GM18867 (cell line): ENCODE measurements around the gene DCD.
A peak's percentile ranks its signal among the peaks of the same experiment; 100 is the strongest.

ENCODE experiments used
- ATAC-seq: cut with Tn5 transposase; IDR thresholded peaks from one replicate; pipeline ENCODE4 v1.9.1; 2021; ENCODE audit warnings: mild to moderate bottlenecking, moderate library complexity; ENCODE audit not compliant: unreplicated experiment

DCD gene, protein sequence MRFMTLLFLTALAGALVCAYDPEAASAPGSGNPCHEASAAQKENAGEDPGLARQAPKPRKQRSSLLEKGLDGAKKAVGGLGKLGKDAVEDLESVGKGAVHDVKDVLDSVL

GRCh38 chr12:54648265-54648664, at the start of gene DCD:
DCD (minus strand) TSS chr12:54648365; CDS start chr12:54648303, 62 bp downstream.
- no peak for ATAC-seq

GRCh38 chr12:54697851-54698250, 49.7 kb upstream of the DCD start:
- no peak for ATAC-seq

DNA sequence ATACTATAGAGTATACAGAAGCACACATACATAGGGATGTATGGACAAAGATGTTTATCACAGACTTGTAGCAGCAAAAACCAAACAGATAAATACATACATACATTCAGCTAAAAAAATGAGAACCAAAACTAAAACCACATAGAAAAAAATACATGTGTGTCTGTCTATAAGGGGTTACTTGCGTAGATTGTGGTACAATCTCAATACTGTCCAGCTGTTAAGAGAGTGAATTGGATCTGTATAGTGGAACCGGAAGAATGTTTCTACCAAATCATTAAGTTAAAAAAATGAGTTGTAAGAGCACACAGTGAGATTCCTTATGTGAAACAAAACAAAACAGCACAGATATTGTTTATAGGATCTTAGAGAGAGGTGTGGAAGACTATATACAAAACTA, 44.2 kb upstream of the DCD start:
- ATAC-seq: no peak

DNA sequence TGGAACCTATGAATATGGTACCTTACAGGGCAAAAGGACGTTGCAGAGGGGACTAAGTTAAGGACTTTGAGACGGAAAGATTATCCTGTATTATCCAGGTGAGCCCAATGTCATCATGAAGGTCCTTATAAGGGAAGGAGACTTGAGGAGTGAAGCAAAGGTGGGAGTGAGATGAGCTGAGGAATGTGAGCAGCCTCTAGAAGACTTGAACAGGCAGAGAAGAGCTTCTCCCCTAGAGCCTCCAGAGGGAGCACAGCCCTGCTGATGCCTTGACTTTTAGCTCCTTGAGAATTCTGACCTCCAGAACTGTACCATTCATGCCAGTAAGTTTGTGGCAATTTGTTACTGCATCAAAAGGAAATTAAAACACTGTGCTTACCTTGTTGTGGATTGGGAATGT, 41.8 kb upstream of the DCD start:
- ATAC-seq: no peak

DNA sequence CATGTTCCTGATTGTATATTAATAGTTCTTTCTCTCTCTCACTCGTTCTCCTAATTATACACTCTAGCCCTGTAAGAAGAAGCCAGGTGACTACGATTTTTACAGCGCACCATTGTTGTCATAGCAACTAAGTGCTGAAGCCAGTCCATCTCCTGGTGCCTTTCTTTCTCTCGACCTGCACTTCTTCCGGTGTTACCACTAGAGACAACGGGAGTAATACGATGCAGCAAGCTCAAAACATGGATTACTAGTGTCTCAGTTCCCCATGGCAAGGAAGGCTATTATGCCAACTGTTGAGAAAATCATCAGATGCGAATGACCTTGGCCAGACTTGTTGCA, 40.8 kb upstream of the DCD start:
- ATAC-seq: no peak

GRCh38 chr12:54688309-54689033, 40.3 kb upstream of the DCD start:
- ATAC-seq: no peak

GRCh38 chr12:54684636-54685630, 36.8 kb upstream of the DCD start:
- ATAC-seq: no peak

DNA sequence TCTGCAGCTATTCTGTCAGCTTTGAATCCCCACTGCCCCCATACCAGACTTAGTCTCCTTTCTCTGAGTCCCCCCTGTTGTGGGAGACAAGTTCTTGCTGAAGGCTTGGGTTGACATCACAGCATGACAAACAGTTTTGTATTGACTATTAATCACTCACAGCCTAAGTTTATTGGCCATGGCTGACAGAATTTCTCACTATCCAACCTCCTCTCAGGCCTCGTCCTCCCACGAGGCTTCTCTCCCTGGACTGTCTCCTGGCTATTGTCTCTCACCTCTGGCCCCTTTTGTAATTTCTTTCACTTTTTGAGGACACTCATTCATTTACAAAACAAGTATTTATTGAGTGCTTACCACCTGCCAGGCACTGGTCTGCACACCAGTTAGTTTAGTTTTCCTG, 35.2 kb upstream of the DCD start:
- no peak for ATAC-seq

DNA sequence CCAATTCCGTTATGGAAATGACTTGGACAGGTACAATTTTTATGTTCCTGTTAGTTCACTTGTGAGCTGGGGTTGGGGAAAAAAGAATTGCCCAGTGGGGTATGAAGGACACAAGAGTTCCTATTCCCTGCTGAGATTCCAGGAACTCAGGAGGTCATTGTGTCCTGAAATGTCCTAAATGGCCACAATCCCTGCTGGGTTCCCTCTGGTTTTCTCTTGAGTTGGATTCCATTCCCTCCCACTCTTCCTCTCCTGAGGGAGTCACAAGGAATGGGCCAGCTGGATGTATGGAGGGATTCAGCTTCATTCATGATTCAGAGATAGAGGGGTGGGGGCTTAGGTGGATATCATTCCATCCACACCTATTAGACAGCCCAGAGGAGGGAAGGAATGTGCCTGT, 34.5 kb upstream of the DCD start:
- no peak for ATAC-seq

GRCh38 chr12:54680374-54680773, 32.2 kb upstream of the DCD start:
- ATAC-seq: peak; percentile 81

DNA sequence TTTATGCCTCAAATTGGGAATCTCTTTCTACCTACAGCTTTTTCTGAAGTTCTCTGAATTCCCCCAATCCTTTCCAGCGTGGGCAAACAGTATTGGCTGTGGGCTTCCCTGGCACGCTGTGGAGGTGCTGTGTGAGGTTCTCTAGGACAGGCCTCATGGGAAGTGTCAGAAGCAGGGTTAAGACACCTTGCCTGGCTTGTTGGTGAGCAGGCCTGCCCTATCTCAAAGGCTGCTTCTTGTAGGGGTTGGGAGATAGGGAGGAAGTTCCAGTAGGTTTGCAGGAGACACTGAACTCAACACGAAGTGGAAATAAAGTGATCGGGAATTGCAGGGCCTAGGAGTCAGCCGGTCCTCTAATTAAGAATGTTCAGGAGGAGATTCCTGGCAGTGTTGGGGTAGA, 30.0 kb upstream of the DCD start:
- ATAC-seq: no peak

DNA sequence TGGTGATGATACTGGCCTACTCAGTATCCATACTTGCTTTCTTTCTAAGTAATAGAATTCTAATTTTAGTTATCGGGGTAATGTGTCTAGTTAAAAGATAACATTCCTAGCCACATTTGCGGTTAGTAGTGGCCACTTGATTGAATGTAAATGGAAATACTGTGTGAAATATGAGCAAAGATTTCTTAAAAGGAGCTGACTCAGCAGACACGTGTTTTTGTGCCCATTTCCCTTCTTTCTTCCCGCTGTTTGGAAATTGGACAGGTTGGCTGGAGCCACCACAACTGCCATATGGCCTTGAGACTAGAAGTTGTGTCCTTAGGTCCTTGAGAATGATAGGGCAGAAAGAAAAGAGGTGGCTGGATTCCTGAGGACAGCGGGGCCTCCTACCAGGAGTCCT, 19.8 kb upstream of the DCD start:
- ATAC-seq: no peak

DNA sequence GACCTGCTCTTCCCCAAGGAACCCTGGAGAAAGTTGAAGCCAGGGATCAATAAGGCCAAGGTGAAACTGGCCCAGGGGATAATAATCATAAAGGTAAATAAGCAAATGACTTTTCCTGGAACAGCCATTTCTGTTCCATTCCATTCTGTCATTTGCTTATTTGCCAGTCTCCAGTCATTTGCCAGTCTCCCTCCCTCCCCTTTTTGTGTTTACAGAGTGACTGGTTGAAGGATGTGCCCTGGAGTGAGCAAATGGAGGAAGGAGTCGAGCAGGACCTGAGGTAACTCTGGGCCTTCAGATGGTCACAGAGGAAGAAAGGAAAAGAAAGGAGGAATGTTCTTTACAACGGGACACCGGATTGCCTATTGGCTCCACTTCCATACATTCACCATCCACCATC, 17.8 kb upstream of the DCD start:
- no peak for ATAC-seq

DNA sequence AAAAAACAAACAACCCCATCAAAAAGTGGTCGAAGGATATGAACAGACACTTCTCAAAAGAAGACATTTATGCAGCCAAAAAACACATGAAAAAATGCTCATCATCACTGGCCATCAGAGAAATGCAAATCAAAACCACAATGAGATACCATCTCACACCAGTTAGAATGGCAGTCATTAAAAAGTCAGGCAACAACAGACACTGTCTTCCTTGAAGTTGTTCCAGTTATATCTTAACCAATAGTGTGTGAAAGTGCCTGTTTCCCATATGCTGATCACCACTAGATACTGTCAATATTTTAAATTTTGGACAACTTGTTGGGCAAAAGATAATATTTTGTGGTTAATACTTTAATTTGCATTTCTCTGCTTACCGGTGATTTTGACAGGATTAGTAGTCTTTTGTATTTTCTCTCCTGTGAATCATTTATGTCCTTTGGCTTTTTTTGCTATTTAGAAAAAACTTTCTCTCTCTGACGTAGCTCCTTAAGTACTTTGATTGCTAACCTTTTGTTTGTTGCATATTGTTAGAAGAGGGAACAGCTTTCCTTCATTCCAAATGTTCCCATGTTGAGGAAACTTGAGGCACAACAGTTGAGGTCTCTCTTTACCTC, 17.0 kb upstream of the DCD start:
- ATAC-seq: peak; percentile 47

DNA sequence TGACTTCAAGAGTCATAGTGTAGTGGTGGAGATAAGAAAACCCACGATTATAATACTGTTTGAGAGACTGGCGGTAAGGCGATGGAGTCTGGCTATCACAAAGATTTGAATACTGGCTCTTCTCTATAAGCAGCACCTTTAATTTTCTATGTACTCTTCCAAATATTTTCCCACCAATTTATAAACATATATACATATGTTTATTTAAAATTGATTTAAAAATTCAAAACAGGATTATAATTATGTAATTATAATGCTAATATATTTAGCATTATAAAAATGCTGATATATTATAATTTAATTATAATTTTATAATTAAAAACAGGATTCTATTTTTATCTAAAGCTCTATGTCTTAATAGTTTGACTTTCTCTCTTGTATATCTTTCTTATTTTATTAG, 15.4 kb upstream of the DCD start:
- no peak for ATAC-seq

DNA sequence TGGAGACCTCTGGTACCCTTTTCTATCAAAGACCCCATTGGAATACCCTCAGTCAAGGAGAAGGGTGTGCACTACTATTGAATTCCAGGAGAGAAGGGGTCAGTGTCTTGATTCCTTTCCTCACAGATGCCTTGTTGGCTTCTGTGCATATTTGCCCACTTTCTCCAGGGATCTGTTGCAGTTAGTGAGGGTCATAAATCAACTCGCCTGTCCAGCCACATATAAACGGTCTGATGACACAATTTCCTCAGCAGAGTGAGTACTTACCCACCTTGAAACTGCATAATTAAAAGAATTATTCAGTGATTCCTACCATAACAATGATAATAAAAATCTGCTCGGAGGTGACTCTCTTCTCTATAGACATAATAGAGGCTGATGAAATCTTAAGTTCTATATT, 13.9 kb upstream of the DCD start:
- no peak for ATAC-seq

DNA sequence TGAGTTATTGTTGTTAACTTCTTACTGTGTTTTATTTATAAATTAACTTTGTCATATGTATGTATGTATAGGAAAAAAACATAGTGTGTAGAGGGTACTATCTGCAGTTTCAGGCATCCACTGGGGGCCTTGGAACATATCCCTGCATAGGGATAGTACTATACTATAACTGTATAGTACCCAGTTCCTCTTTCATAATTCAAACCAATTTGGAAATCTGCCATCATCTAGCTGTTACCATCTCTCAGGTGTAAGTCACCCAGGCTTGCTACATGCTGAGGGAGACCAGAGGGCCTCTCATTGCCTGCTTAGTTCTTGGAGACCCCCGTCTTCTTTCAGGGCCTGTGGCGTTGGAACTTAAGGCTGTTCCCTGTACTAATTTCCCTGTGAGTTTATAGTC, 12.9 kb upstream of the DCD start:
- no peak for ATAC-seq

- no peak for ATAC-seq
These were observed 12.3 kb upstream of the DCD start for GRCh38 chr12:54660320-54660962.

GRCh38 chr12:54658306-54659264, 10.4 kb upstream of the DCD start:
- peak; percentile 82 for ATAC-seq

DNA sequence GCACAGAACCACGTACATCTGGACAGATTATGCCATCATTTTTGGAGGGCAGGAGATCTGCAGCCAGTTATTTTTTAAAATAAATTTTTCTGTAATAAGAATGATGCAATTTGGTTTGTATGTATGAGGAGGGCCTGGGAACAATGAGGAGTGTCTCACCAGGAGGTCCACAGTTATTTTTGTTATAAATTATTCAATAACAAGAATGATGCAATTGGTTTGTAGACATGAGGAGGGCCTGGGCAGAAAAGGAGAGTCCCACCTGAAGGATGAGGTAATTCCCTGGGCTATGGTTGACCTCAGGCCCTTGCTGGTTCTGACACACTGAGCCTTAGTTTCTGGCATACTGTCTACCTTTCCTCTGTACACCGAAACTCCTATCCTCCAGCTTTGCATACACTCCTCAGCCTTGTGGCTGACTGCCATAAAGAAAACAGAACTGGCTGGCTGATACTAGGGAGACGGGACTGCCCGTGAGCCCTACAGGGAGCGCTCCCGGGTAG, 9.0 kb upstream of the DCD start:
- ATAC-seq: no peak
